NOMO-1 treated with dmso at 0.1 percent for 144 hours (cell line): ENCODE measurements around the gene SUOX.
"Not testable (repeated sequence)": the region's sequence is repeated elsewhere in the genome, so short reads cannot be mapped to it uniquely, and the experiment has no call there.

ENCODE experiments used
- DNase-seq: peaks from one replicate; lab custom pipeline; 2025; ENCODE audit not compliant: unreplicated experiment; lab: John Stamatoyannopoulos, UW

Gene SUOX

GRCh38 chr12:56017181-56017580, 20.1 kb downstream of the SUOX start:
- no peak for DNase-seq

- DNase-seq: no peak
Observed at GRCh38 chr12:56018356-56018755, 21.3 kb downstream of the SUOX start.

GRCh38 chr12:56020423-56021184, 23.5 kb downstream of the SUOX start, which contains the start of gene IKZF4:
TSS of gene IKZF4 (plus strand) at chr12:56021043. CDS start at chr12:56021494, 451 bp downstream.
- DNase-seq: peak; percentile 48

- no peak for DNase-seq
Observed at GRCh38 chr12:56021889-56022497, 24.9 kb downstream of the SUOX start.

GRCh38 chr12:56028511-56029165, 31.6 kb downstream of the SUOX start:
- no peak for DNase-seq

GRCh38 chr12:56029166-56029519, 32.1 kb downstream of the SUOX start:
- no peak for DNase-seq

GRCh38 chr12:56029666-56030293, 32.7 kb downstream of the SUOX start:
- no peak for DNase-seq

GRCh38 chr12:56031987-56032386, 34.9 kb downstream of the SUOX start:
- no peak for DNase-seq

GRCh38 chr12:56034586-56035332, 37.7 kb downstream of the SUOX start:
- no peak for DNase-seq

GRCh38 chr12:56037161-56037560, 40.1 kb downstream of the SUOX start:
- DNase-seq: no peak

- DNase-seq: no peak
Observed at GRCh38 chr12:56038022-56038655, 41.1 kb downstream of the SUOX start.

GRCh38 chr12:56040151-56040550, 43.1 kb downstream of the SUOX start:
- DNase-seq: no peak

GRCh38 chr12:56040963-56041551, 44.0 kb downstream of the SUOX start:
- DNase-seq: no peak

GRCh38 chr12:56041552-56042429, 44.7 kb downstream of the SUOX start, which contains the start of gene RPS26:
TSS of gene RPS26 (plus strand) at chr12:56041918. CDS start at chr12:56042167, 249 bp downstream.
- DNase-seq: peak; percentile 98

- not testable (repeated sequence) for DNase-seq
Observed at GRCh38 chr12:56042430-56042813, 45.3 kb downstream of the SUOX start.

GRCh38 chr12:56042843-56043242, 45.8 kb downstream of the SUOX start:
- DNase-seq: no peak

- DNase-seq: no peak
Observed at GRCh38 chr12:56046027-56046780, 49.1 kb downstream of the SUOX start.

- DNase-seq: no peak
Observed at GRCh38 chr12:56053407-56053893, 56.4 kb downstream of the SUOX start.
